Neuronal stem cell (in vitro differentiated cells): ENCODE data around the gene OPRD1.

ENCODE experiments used
- DNase-seq: peaks from one replicate; pipeline ENCODE4 v3.0.0-alpha.2; 2013; ENCODE audit warnings: low spot score
- H2AFZ ChIP-seq: one replicate; pipeline ENCODE4 v1.6.1; 2013; ENCODE audit warnings: mild to moderate bottlenecking, low read length, inconsistent platforms
- H2AK5ac ChIP-seq: 2 replicates; pipeline ENCODE4 v1.6.1; 2013; ENCODE audit warnings: low read depth, mild to moderate bottlenecking, inconsistent platforms, low read length, moderate library complexity, mixed read lengths
- H2BK120ac ChIP-seq: 2 replicates; pipeline ENCODE4 v1.6.1; 2013; ENCODE audit warnings: low read depth, mild to moderate bottlenecking, inconsistent platforms, low read length, moderate library complexity, mixed read lengths
- H2BK12ac ChIP-seq: one replicate; pipeline ENCODE4 v1.6.1; 2013; ENCODE audit warnings: low read length, inconsistent platforms
- H2BK15ac ChIP-seq: 2 replicates; pipeline ENCODE4 v1.6.1; 2013; ENCODE audit warnings: mild to moderate bottlenecking, low read length, inconsistent platforms, mixed read lengths
- H2BK5ac ChIP-seq: one replicate; pipeline ENCODE4 v1.6.1; 2013; ENCODE audit warnings: inconsistent platforms, mild to moderate bottlenecking, low read length, moderate library complexity
- H3K14ac ChIP-seq: one replicate; pipeline ENCODE4 v1.6.1; 2013; ENCODE audit warnings: low read length, inconsistent platforms
- H3K18ac ChIP-seq: 2 replicates; pipeline ENCODE4 v1.6.1; 2013; ENCODE audit warnings: low read length, inconsistent platforms
- H3K23ac ChIP-seq: 2 replicates; pipeline ENCODE4 v1.6.1; 2013; ENCODE audit warnings: low read depth, mild to moderate bottlenecking, mixed read lengths, low read length, inconsistent platforms; ENCODE audit not compliant: poor library complexity
- H3K27ac ChIP-seq: replicated peaks from 3 replicates; pipeline ENCODE4 v1.5.1; 2013; ENCODE audit warnings: low read length, inconsistent platforms
- H3K27me3 ChIP-seq, 3 experiments: 2 replicates each; pipeline ENCODE4 v1.6.1; 2013; ENCODE audit warnings: low read length in 3 of 3, mild to moderate bottlenecking in 2 of 3, inconsistent platforms in 1 of 3, low read depth in 1 of 3, mixed read lengths in 1 of 3, moderate library complexity in 1 of 3; ENCODE audit not compliant: control insufficient read depth in 3 of 3, insufficient read depth in 3 of 3
- H3K36me3 ChIP-seq, 2 donors: replicated peaks in 1 of 2; 2 replicates each; pipeline ENCODE4 v1.6.1; 2013; ENCODE audit warnings: low read length in 2 of 2; ENCODE audit not compliant: control insufficient read depth in 2 of 2, insufficient read depth in 2 of 2
- H3K4ac ChIP-seq: 2 replicates; pipeline ENCODE4 v1.6.1; 2013; ENCODE audit warnings: inconsistent platforms, mild to moderate bottlenecking, low read length, moderate library complexity
- H3K4me1 ChIP-seq, 2 donors: 1 replicate in 1 of 2; 2 replicates in 1 of 2; pipeline ENCODE4 v1.6.1; 2013; ENCODE audit warnings: low read length in 2 of 2, low read depth in 1 of 2; ENCODE audit not compliant: control insufficient read depth in 2 of 2, insufficient read depth in 1 of 2
- H3K4me2 ChIP-seq: one replicate; pipeline ENCODE4 v1.6.1; 2013; ENCODE audit warnings: mild to moderate bottlenecking, low read length, inconsistent platforms; ENCODE audit not compliant: insufficient read depth, poor library complexity, severe bottlenecking
- H3K4me3 ChIP-seq, 2 donors: 2 replicates each; pipeline ENCODE4 v1.5.1; 2013; ENCODE audit warnings: low read length in 2 of 2, mild to moderate bottlenecking in 2 of 2, inconsistent platforms in 1 of 2, moderate library complexity in 1 of 2
- H3K79me1 ChIP-seq: one replicate; pipeline ENCODE4 v1.6.1; 2013; ENCODE audit warnings: low read depth, mild to moderate bottlenecking, inconsistent platforms, low read length, moderate library complexity
- H3K9ac ChIP-seq: one replicate; pipeline ENCODE4 v1.6.1; 2013; ENCODE audit warnings: mild to moderate bottlenecking, low read depth, low read length, inconsistent platforms; ENCODE audit not compliant: poor library complexity
- H3K9me3 ChIP-seq, 2 donors: replicated peaks in 1 of 2; 2 replicates each; pipeline versions ENCODE3 to v1.6.1; 2013; ENCODE audit warnings: low read length in 2 of 2, mild to moderate bottlenecking in 2 of 2, inconsistent platforms in 1 of 2, low read depth in 1 of 2, mixed read lengths in 1 of 2, moderate library complexity in 1 of 2; ENCODE audit not compliant: control insufficient read depth in 2 of 2, insufficient read depth in 1 of 2
- H4K8ac ChIP-seq: one replicate; pipeline ENCODE4 v1.6.1; 2013; ENCODE audit warnings: low read depth, mild to moderate bottlenecking, inconsistent platforms, low read length, moderate library complexity
- H4K91ac ChIP-seq: one replicate; pipeline ENCODE4 v1.6.1; 2013; ENCODE audit warnings: low read length, low read depth, mild to moderate bottlenecking, inconsistent platforms; ENCODE audit not compliant: poor library complexity
- WGBS, 2 donors: extraction: QIAGEN DNeasy Blood & Tissue Kit; methylation state at CpG; one replicate each; pipeline ENCODE4 v1.1.7; 2013; ENCODE audit warnings: missing lambda C conversion rate in 2 of 2, mixed read lengths in 1 of 2; ENCODE audit not compliant: insufficient read length in 2 of 2, insufficient replicate concordance in 1 of 2; ENCODE audit errors: extremely low coverage in 2 of 2; 5-methylcytosine and 5-hydroxymethylcytosine counted together

Gene OPRD1

GRCh38 chr1:28898405-28898881 lies 86.5 kb downstream of the OPRD1 start:
- H3K9me3 ChIP-seq: no peaks in the 10 kb centered on the region
- no peak overlapping the region for H2BK15ac ChIP-seq
- WGBS, 2 donors: no CpG with 5 or more reads among the region's 3 CpGs
- H2BK120ac ChIP-seq: no peak overlapping the region
- no peaks in the 10 kb centered on the region for H3K4me1 ChIP-seq
- H4K8ac ChIP-seq: no peak overlapping the region
- no peak overlapping the region for H3K27ac ChIP-seq
- peak overlapping the region; percentile 60 for H3K18ac ChIP-seq
- H3K4me2 ChIP-seq: no peak overlapping the region
- H3K9ac ChIP-seq: no peak overlapping the region
- peaks cover 0 to 17% (median 0%) of the 10 kb centered on the region in 3 experiments for H3K27me3 ChIP-seq
- no peak overlapping the region for H2BK12ac ChIP-seq
- H3K4ac ChIP-seq: no peak overlapping the region
- peak overlapping the region; percentile 42 for H2BK5ac ChIP-seq
- H4K91ac ChIP-seq: no peak overlapping the region
- no peak for DNase-seq
- no peaks in the 10 kb centered on the region for H3K79me1 ChIP-seq
- H2AFZ ChIP-seq: no peak overlapping the region
- no peak overlapping the region for H3K14ac ChIP-seq
- no peaks in the 10 kb centered on the region for H3K36me3 ChIP-seq
- no peak overlapping the region for H3K23ac ChIP-seq
- H2AK5ac ChIP-seq: peak overlapping the region; percentile 33
- H3K4me3 ChIP-seq: no peak overlapping the region

GRCh38 chr1:28899267-28899666 lies 87.3 kb downstream of the OPRD1 start:
- H2BK5ac ChIP-seq: no peak overlapping the region
- H2BK120ac ChIP-seq: no peak overlapping the region
- H3K23ac ChIP-seq: no peak overlapping the region
- H3K4me1 ChIP-seq: no peaks in the 10 kb centered on the region
- no peak overlapping the region for H3K14ac ChIP-seq
- H2AK5ac ChIP-seq: no peak overlapping the region
- no peak overlapping the region for H4K91ac ChIP-seq
- H4K8ac ChIP-seq: no peak overlapping the region
- H3K4ac ChIP-seq: no peak overlapping the region
- no peaks in the 10 kb centered on the region for H3K79me1 ChIP-seq
- no peaks in the 10 kb centered on the region for H3K9me3 ChIP-seq
- H3K4me3 ChIP-seq: no peak overlapping the region
- no peak overlapping the region for H3K18ac ChIP-seq
- H2AFZ ChIP-seq: no peak overlapping the region
- H3K27ac ChIP-seq: no peak overlapping the region
- H2BK12ac ChIP-seq: no peak overlapping the region
- H3K36me3 ChIP-seq: no peaks in the 10 kb centered on the region
- H2BK15ac ChIP-seq: no peak overlapping the region
- H3K9ac ChIP-seq: no peak overlapping the region
- peaks cover 0 to 17% (median 0%) of the 10 kb centered on the region in 3 experiments for H3K27me3 ChIP-seq
- no peak for DNase-seq
- no peak overlapping the region for H3K4me2 ChIP-seq
- WGBS, 2 donors: no CpG with 5 or more reads among the region's 2 CpGs

- H3K23ac ChIP-seq: no peak overlapping the region
- H3K4ac ChIP-seq: no peak overlapping the region
- no peak overlapping the region for H3K14ac ChIP-seq
- no peak overlapping the region for H4K8ac ChIP-seq
- peaks cover 0 to 17% (median 0%) of the 10 kb centered on the region in 3 experiments for H3K27me3 ChIP-seq
- no peak overlapping the region for H2BK15ac ChIP-seq
- H2BK5ac ChIP-seq: no peak overlapping the region
- H2AFZ ChIP-seq: no peak overlapping the region
- no peak overlapping the region for H3K9ac ChIP-seq
- H3K9me3 ChIP-seq: no peaks in the 10 kb centered on the region
- H3K4me2 ChIP-seq: no peak overlapping the region
- H3K27ac ChIP-seq: no peak overlapping the region
- WGBS, 2 donors: no CpG with 5 or more reads among the region's 3 CpGs
- H4K91ac ChIP-seq: no peak overlapping the region
- no peak overlapping the region for H2AK5ac ChIP-seq
- no peak for DNase-seq
- no peak overlapping the region for H3K4me3 ChIP-seq
- no peaks in the 10 kb centered on the region for H3K4me1 ChIP-seq
- H2BK120ac ChIP-seq: no peak overlapping the region
- H3K36me3 ChIP-seq: no peaks in the 10 kb centered on the region
- no peaks in the 10 kb centered on the region for H3K79me1 ChIP-seq
- no peak overlapping the region for H2BK12ac ChIP-seq
- H3K18ac ChIP-seq: no peak overlapping the region
These were observed 88.6 kb downstream of the OPRD1 start for GRCh38 chr1:28900562-28900961.

GRCh38 chr1:28902738-28903137 lies 90.8 kb downstream of the OPRD1 start:
- H2AK5ac ChIP-seq: no peak overlapping the region
- H3K79me1 ChIP-seq: no peaks in the 10 kb centered on the region
- no peak overlapping the region for H3K14ac ChIP-seq
- H4K91ac ChIP-seq: no peak overlapping the region
- no CpG with 5 or more reads among the region's 2 CpGs for WGBS, 2 donors
- H3K18ac ChIP-seq: no peak overlapping the region
- no peaks in the 10 kb centered on the region for H3K4me1 ChIP-seq
- no peak overlapping the region for H3K4ac ChIP-seq
- H2BK120ac ChIP-seq: no peak overlapping the region
- no peak overlapping the region for H2BK15ac ChIP-seq
- no peak overlapping the region for H2AFZ ChIP-seq
- no peak overlapping the region for H4K8ac ChIP-seq
- H3K9me3 ChIP-seq: no peaks in the 10 kb centered on the region
- DNase-seq: no peak
- H3K27me3 ChIP-seq: peaks cover 0 to 11% (median 0%) of the 10 kb centered on the region in 3 experiments
- no peak overlapping the region for H3K4me3 ChIP-seq
- no peak overlapping the region for H3K9ac ChIP-seq
- H3K27ac ChIP-seq: no peak overlapping the region
- no peak overlapping the region for H3K23ac ChIP-seq
- no peak overlapping the region for H3K4me2 ChIP-seq
- no peak overlapping the region for H2BK5ac ChIP-seq
- H2BK12ac ChIP-seq: no peak overlapping the region
- no peaks in the 10 kb centered on the region for H3K36me3 ChIP-seq
